Measurements from ENCODE around the gene MRPL24.

The MRPL24 gene

GRCh38 chr1:156754219-156754618, 13.3 kb upstream of the MRPL24 start:
- no peak overlapping the region for H3K4me2 ChIP-seq (ENCODE audit: low read length)
- H2AFZ ChIP-seq, result no peak overlapping the region
- H3K27ac ChIP-seq, result no peak overlapping the region
- no peak for TF ChIP-seq CTCF (IDR thresholded peaks at IDR 0.05)
- H3K27me3 ChIP-seq (ENCODE audit: control insufficient read depth, insufficient read depth, low read length), result no peaks in the 10 kb centered on the region
- no peak overlapping the region for H3K4me3 ChIP-seq (ENCODE audit: low read depth, low read length)
- H3K9me3 ChIP-seq (ENCODE audit: control insufficient read depth, low read length), result no peaks in the 10 kb centered on the region
- H3K79me2 ChIP-seq, result peaks cover 16% of the 10 kb centered on the region
- H3K36me3 ChIP-seq (ENCODE audit: control insufficient read depth, insufficient read depth, low read length), result no peaks in the 10 kb centered on the region
- peaks cover 3% of the 10 kb centered on the region for H3K4me1 ChIP-seq
- H3K9ac ChIP-seq, result no peak overlapping the region

GRCh38 chr1:156752843-156753482, 12.1 kb upstream of the MRPL24 start:
- Histone ChIP-seq H3K36me3 (ENCODE audit: control insufficient read depth, insufficient read depth, low read length) (no peaks in the 10 kb centered on the region), H3K4me1 (peaks cover 11% of the 10 kb centered on the region), H3K4me2 (ENCODE audit: low read length) (peak overlapping the region; percentile 67), H2AFZ (no peak overlapping the region), H3K27me3 (ENCODE audit: control insufficient read depth, insufficient read depth, low read length) (no peaks in the 10 kb centered on the region), H3K27ac (peak overlapping the region; percentile 88), H3K4me3 (ENCODE audit: low read depth, low read length) (peak overlapping the region; percentile 94), H3K79me2 (peaks cover 27% of the 10 kb centered on the region), H3K9me3 (ENCODE audit: control insufficient read depth, low read length) (no peaks in the 10 kb centered on the region), H3K9ac (no peak overlapping the region)
- TF ChIP-seq CTCF (IDR thresholded peaks at IDR 0.05), result no peak

GRCh38 chr1:156751757-156752481, 11.0 kb upstream of the MRPL24 start:
- Histone ChIP-seq H3K4me2 (ENCODE audit: low read length) (peak overlapping the region; percentile 67), H2AFZ (peak overlapping the region; percentile 87), H3K79me2 (peaks cover 31% of the 10 kb centered on the region), H3K27me3 (ENCODE audit: control insufficient read depth, insufficient read depth, low read length) (no peaks in the 10 kb centered on the region), H3K9me3 (ENCODE audit: control insufficient read depth, low read length) (no peaks in the 10 kb centered on the region), H3K4me1 (peaks cover 16% of the 10 kb centered on the region), H3K4me3 (ENCODE audit: low read depth, low read length) (peak overlapping the region; percentile 94), H3K27ac (peak overlapping the region; percentile 88), H3K36me3 (ENCODE audit: control insufficient read depth, insufficient read depth, low read length) (no peaks in the 10 kb centered on the region), H3K9ac (no peak overlapping the region)
- TF ChIP-seq CTCF (IDR thresholded peaks at IDR 0.05), result no peak

GRCh38 chr1:156751451-156751756, 10.5 kb upstream of the MRPL24 start, which contains the start of gene HDGF:
Gene HDGF (minus strand): TSS chr1:156751675. CDS start chr1:156751429, 246 bp downstream.
- H3K27me3 ChIP-seq (ENCODE audit: control insufficient read depth, insufficient read depth, low read length), result no peaks in the 10 kb centered on the region
- no peak for TF ChIP-seq CTCF (IDR thresholded peaks at IDR 0.05)
- no peaks in the 10 kb centered on the region for H3K9me3 ChIP-seq (ENCODE audit: control insufficient read depth, low read length)
- H2AFZ ChIP-seq, result peak within 1 kb of the TSS; percentile 87
- peak within 1 kb of the TSS; percentile 99 for H3K27ac ChIP-seq
- peaks cover 16% of the 10 kb centered on the region for H3K4me1 ChIP-seq
- peak within 1 kb of the TSS; percentile 94 for H3K4me3 ChIP-seq (ENCODE audit: low read depth, low read length)
- peak within 1 kb of the TSS; percentile 80 for H3K4me2 ChIP-seq (ENCODE audit: low read length)
- peaks cover 31% of the 10 kb centered on the region for H3K79me2 ChIP-seq
- H3K36me3 ChIP-seq (ENCODE audit: control insufficient read depth, insufficient read depth, low read length), result no peaks in the 10 kb centered on the region
- peak within 1 kb of the TSS; percentile 43 for H3K9ac ChIP-seq

Data from parathyroid adenoma (tissue), 2 donors.